Glomerular visceral epithelial cell (primary cell): ENCODE results near the gene PDGFA.

Experiments used
- DNase-seq: peaks from one replicate; pipeline ENCODE4 v3.0.0-alpha.2; 2016; ENCODE audit errors: extremely low spot score

PDGFA gene

DNA sequence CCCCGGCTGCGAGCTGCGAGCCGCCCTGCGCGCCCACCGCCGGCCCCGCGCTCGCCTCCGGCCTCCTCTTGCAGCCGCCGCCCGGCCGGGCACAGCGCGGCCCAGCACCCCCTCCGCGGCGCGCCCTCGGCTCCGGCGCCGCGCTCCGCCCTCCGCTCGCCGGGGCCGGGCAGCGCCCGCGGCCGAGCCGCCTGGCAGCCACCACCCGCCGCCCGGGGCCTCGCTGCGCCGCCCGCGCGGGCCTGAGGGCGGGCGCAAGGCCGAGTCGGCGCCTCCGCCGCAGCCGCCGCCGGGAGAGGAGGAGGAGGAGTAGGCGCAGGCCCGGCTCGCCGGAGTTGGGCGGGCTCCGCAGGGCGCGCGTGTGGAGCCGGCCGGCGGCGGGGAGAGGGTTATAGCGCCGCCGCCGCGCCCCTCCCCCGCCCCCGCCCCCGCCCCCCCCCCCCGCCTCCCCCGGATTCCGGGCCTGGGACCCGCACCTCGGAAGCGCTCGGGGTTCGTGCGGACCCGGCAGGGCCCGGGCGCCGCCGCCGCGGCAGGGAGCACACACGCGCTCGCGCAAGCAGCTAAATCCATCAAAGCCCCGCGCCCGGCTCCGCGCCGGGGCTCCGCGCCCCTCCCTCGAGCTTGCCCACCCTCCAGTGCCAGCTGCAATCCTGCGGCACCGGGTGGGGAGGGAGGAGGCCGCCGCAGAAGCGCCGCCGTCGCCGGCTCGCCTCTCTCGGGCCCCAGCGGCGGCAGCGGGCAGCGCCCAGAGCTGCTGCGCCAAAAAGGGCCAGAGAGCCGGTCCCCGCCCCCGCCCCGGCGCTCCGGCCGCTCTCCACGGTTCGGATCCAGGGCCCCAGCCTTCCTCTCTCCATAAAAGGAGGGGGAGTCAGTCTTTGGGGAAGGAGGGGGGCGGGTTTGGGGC, at the start of gene PDGFA:
TSS of gene PDGFA (minus strand) at position 363 of the 907 bp plus-strand sequence. CDS start 845 bp downstream, outside the sequence.
- DNase-seq = peak; percentile 64

DNA sequence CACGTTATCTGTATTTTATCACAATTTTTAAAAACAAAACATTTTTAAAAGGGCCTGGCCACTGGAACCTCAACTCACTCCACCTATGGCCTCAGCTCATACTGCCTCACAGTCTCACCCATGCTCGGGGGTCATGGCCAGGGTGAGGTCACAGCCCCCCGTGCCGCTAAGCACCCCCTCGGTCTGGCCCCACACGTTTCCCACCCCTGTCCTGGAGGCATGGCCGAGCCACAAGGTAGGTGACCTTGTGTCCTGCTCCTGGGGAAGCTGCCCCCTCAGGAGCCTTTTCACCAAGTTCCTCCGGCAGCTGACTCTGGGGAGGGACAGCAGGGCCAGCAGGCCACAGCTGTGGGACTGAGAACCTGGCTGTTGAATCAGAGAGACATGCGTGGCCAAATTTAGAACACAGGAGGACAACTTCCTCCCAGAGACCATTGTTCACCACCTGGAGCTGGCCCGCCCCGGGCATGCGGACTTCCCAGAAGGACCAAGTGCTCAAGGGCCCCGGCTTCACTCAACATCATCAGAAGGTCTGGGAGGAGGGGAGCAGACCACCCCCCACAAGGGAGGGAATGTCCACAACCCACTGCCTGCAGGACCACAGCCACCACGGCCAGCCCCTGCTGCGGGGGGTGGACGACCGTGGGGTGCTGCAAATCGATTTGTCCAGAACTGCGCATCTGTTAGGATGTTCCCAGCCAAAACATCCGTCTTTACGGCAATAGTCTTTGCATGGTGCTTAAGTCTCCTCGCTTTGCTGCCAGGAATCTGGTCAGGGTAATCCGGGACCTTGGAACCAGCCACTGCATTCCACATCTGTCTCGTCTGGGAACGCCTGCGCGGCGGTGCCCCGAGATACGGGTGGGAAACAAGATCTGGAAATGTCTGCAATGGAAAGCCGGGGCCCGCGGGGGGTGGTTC, 48.6 kb upstream of the PDGFA start:
- no peak for DNase-seq

- DNase-seq = no peak
These were observed 47.7 kb upstream of the PDGFA start for GRCh38 chr7:567305-567883.

DNA sequence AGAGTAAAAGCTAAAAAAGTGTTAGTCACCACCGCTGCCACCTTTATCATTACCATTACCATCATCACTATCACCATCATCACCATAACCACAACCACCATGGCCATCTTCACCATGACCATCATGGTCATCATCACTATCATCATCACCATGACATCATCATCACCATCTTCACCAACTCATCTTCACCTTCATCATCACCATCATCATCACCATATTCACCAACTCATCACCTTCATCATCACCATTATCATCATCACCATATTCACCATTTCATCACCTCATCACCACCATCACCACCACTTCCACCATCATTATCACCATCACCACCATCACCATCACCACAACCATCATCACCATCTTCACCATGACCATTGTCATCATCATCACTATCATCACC, 46.5 kb upstream of the PDGFA start:
- no peak for DNase-seq

- DNase-seq = no peak
These were observed 44.7 kb upstream of the PDGFA start for GRCh38 chr7:564176-564865.

GRCh38 chr7:563629-564170, 44.1 kb upstream of the PDGFA start:
- no peak for DNase-seq

DNA sequence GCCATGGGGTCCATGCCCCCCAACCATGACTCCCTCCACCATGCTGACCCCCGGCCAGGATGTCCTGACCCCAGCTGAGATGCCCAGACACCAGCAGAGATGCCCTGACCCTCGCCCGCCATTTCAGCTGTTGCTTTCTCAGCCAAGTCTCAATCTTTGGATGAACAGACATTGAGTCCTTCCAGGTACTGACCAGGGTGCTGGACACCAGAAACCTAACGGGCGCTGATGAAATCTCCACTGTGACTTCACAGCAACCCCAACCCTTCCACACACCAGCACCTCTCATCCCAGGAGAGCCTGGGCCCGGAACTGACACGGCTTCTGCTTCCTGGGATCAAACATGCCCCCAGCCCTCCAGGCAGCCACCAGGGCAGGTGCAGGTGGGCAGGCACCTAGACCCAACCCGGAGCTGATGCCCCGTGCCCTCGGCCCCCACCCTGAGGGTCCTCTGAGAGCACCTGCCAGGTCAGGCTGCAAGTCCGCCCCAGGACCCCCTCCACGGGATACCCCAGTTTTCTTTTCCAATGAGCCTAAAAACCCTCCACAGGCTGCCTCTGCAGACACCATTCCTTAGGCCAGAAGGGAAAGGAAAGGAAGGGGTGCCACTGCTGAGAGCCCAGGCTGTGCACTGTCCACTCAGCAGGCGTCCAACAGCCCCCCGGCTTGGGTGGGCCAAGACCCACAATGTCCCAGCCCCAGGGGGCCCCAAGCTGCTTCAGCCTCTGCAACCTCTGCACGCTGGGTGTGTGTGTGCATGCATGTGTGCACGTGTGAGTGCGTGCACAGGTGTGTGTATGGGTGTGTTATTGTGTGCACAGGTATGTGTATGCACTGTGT, 43.4 kb upstream of the PDGFA start:
- no peak for DNase-seq

DNA sequence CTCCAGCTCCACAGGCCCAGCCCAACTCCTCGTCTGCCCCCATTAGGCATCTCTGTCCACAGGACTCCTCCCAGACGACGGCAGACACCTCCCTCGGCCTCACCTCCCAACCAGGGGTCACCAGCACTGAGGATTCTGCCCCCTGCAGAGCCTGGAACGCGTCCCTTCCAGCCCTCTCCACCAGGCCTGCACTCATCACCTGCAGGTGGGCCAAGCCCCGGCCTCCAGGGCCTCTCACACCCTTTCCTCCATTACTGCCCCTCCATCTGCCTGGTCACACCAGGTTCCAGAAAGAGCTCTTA, 42.7 kb upstream of the PDGFA start:
- DNase-seq = no peak

- DNase-seq = peak; percentile 75
These were observed 42.2 kb upstream of the PDGFA start for GRCh38 chr7:561631-562373.

GRCh38 chr7:560966-561630, 41.5 kb upstream of the PDGFA start:
- DNase-seq = no peak

DNA sequence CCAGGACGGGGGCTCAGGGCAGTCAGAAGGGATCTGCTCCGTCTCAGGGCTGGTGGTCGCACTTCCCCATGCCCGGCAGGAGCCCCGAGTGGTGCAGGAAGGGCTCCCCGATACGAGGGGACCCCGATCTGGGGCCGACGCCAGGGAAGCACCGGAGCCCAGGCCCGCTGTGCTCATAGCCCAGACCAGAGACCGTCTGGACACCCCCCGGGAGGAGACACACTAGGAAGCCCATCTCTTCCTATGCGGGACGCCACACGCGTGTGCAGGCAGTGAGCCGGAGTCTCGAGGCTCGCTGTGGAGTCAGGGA, 39.7 kb upstream of the PDGFA start:
- DNase-seq = no peak

DNA sequence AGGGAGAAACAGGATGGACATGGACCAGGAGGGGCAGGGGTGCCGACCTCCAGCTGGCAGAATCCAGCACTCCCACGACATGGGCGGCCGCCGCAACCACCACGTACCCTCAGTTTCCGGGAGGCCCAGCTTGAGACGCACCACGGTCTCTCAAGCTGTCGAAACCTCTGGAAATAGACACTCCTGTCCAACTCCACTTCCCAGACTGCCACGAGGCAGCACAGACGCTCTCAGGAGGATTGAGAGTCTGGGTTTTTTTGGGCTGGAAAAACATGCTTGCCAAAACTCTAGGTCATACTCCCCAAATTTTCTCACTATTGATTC, 37.9 kb upstream of the PDGFA start:
- DNase-seq = no peak

DNA sequence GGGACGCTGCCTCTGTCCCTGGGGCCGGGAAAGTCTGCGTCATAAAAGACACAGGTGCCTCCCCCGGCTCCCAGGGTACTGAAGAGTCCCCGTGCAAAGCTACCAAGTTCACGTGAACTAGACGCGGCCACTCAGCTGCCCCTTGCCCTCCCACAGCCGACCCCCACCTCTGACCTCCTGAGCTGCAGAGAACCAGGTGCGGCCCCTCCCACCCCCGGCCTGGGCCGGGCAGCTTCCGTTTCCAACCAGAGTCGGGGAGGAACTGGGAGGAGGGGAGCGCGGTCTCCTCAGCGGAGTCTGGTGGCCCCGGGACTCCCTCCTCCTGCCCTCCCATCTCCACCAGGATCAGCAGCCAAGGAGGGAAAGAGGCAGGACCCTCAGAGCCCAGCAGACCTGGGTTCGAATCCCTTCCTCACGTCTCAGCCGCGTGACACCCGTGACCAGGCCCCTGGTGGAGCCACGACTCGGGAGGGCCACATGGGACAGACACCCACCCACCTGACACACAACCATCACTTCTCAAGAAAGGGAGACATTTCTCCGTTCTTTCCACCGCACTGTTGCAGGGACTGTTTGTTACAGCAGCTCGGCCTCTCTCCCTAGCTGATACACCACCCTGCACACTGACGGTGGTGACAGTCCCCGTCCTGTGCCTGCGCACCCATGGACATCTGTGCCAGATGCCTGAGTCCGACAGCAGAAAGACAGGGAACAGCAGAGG, 37.4 kb upstream of the PDGFA start:
- DNase-seq = no peak

DNA sequence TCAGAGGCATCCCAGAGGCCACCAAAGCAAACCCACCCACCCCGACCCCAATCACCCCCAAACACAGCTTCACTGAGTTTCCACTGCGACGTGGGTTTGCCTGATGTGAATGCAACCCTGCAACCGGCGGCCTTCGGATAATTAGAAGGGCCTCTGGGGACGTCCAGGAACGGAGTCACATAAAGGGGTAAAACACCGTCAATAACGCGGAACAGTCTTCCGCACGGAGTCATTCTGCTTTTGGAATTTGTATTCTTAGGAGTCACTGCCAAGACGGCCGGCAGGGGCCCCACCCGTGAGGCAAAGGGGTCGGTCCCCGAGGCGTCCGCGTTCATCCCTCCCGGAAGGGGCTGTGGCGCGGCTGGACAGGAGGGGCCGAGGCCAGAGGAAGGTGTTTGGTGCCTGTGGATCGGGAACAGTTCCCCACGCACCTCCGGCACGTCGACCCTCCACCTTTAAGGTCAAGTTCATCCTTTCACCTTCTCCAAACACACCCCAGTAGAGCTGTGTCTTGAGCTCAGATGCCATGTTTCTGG, 36.7 kb upstream of the PDGFA start:
- no peak for DNase-seq

GRCh38 chr7:555551-556160, 36.0 kb upstream of the PDGFA start:
- DNase-seq = no peak

DNA sequence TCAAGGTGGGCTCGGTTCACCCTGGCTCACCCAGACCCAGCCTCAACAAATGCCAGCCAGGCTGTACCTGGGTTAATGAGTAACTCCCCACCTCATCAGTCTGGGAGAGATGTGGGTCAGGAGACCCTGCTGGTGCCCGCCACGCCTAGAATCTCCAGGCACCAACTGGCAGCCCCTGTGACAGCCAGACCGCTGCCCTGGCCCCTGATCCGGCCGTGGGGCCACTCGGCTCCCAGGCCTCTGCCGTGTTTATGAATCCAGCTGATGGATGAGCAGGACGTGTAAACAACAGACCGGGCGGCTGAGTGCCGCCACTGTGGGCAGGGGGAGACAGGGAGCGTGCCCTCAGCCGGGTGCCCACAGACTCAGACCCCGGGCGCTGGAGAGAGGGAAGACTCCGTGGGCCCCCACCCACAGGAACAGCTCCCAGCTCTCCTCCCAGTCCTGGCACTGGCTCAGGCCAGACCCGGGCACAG, 34.0 kb upstream of the PDGFA start:
- DNase-seq = no peak

DNA sequence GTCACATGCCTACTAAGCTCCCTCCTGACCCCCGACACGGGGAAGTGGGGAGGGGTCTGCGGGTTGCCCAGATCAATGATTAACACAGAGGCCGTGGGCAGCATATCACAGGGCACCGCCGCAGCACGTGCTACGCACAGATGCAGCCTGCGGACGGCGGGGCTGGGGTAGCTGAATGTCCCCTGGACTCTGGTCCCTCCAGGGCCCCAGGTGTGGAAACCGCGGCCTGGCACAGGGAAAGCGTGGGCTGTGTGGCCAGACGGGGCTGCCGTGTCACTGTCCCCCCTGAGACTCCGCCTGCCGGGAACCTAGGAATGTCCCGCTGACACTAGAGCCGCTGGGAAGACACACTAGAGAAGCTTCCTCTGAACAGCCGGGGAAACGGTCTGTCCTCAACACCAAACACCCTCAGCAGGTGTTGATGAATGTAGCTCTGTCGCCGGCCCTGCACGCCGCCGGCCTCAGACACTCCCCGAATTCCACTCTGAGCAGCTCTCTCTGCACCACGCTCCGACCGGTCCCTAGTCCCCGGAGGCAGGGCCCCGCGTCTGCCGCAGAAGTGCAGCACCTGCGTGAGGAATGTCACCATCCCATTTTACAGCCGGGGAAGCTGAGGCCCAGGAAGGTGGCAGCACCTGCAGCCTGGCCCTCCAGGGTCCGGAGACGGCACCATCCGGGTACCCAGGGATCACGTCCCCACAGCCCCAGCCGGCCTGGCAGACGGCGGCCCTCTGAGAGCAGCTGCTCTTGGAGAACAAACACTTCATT, 33.4 kb upstream of the PDGFA start:
- no peak for DNase-seq
